HG03108 (cell line): ENCODE results near the gene PTP4A2.
"Not testable (repeated sequence)": the region's sequence is repeated elsewhere in the genome, so short reads cannot be mapped to it uniquely, and the experiment has no call there.

Source experiments
- ATAC-seq: cut with Tn5 transposase; IDR thresholded peaks from one replicate; pipeline ENCODE4 v1.9.1; 2021; ENCODE audit warnings: moderate library complexity; ENCODE audit not compliant: unreplicated experiment

The PTP4A2 gene

DNA sequence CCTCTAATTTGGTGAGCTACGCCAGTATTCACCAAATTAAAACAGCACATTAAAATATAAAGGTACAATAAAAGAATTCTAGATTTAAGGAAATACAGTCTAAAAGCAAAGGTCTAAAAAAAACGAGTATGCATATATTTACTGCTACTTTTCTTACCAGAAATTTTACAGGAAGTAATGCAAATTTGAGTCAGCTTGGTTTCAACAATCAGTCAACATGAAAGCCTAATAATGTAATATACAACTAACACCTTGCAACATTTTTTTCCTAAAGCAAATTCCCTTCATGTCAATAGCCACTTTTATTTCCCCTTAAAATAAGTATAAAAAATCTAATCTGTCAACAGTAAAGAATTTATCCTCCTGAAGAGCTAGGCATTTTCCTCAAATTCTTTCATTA lies 11.9 kb downstream of the PTP4A2 start:
- ATAC-seq, result no peak

DNA sequence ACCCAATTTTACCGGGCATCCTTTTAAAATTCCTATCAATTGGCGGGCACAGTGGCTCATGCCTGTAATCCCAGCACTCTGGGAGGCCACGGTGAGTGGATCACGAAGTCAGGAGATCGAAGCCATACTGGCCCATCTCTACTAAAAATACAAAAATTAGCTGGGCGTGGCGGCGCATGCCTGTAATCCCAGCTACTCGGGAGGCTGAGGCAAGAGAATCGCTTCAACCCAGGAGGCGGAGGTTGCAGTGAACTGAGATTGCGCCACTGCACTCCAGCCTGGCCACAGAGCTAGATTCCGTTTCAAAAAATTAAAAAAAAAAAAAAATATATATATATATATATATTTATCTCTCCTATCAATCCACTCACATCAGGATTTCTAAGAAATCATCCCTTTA lies 12.3 kb downstream of the PTP4A2 start:
- ATAC-seq, result not testable (repeated sequence)

DNA sequence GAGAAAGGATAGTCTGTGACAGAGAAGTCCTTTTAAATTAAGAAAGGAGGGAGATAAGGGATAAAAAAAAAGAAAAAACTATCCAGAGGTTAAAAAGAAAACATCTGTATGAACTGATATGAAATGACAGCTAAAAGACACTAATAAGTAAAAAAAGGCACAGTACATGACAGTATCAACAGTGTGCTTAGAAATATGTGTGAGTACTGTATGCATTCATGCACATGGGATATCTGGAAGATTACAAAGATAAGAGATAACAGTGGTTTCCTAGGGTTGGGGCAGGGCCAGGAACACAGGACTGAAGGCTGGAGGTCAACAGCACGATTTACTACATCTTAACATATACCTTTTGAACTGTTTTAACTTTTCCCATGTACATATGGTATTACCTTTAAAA lies 13.3 kb downstream of the PTP4A2 start:
- ATAC-seq, result no peak

DNA sequence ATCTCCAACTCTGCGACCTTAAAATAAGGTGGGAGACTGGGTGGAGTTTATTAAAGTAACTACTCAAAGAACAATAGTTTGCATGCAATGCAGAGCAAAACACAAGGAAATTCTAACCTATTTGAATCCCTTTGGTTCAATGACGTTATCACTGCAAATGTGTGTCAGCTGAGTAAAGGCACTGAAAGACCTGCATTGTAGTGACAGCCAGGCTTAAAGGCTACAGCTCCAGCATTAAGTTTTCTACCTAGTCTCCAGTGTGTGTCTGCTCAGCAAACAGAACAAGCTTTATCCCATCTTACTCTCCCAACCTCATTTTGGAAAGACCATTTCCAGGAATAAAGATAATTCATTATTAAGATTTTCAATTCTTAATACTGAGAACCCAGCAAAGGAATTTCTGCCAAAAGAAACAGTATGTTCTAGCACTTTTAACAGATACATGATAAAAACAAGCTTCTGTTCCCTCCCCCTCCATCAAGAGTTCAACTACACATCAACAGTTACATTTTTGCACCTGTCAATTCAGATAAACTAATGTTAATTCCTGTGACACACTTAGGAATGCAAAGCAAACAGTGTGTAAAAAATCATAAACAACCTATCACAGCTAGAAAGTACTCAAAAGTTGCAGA lies 14.2 kb downstream of the PTP4A2 start:
- ATAC-seq, result no peak

DNA sequence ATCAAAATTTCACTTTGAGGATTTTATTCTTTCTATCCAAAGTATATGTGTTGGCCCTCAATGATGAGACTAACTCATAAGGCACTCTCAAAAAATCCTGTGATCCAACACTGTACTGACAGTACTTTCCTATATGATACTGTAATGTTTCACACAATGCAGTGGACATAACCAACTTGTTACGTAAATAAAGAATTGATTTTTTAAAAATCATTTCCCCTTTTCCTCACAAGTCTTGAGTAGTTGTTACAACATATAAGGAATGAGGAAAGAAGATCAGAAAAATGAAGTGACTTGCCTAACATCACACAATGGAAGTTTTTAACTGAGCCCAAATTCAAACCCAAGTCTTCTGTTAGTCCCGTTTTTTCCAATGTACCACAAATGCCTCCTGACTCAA lies 17.2 kb downstream of the PTP4A2 start:
- ATAC-seq, result no peak

DNA sequence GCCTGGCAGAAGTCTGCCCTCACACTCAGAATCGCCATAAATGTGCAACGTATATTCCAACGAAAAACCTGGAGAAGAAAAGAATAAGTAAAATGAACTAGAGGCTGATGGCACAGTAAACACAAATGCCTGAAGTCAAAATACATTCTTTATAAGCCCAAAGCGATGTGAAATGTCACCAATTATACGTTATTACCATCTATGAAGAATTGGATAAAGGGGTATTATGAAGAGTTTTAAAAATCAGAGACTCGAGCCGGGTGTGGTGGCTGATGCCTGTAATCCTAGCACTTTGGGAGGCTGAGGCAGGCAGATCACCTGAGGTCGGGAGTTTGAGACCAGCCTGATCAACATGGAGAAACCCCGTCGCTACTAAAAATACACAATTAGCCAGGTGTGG lies 18.6 kb downstream of the PTP4A2 start:
- ATAC-seq, result no peak

DNA sequence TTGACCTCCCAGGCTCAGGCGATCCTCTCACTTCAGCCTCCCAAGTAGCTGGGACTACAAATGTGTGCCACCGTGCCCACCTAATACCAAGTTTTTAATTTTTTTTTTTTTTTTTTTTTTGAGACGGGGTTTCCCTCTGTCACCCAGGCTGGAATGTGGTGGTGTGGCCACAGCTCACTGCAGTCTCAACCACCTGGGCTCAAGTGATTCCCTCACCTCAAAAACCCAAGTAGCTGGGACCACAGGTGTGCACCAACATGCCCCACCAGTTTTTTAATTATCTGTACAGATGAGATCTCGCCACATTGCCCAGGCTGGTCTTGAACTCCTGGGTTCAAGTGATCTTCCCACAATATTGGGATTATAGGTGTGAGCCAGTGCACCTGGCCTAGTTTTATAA lies 22.7 kb downstream of the PTP4A2 start:
- no peak for ATAC-seq

DNA sequence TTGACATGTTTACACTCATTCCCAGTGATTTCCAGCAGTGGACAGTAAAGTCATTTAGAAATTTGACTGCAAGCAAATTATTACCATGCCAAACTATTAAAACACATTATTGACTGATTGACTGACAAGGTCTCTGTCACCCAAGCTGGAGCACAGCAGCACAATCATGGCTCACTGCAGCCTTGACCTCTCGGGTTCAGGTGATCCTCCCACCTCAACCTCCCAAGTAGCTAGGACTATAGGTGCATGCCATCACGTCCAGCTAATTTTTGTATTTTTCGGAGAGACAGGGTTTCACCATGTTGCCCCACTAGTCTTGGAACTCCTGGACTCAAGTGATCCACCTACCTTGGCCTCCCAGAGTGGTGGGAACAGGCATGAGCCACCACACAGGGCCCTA lies 24.2 kb downstream of the PTP4A2 start:
- no peak for ATAC-seq

DNA sequence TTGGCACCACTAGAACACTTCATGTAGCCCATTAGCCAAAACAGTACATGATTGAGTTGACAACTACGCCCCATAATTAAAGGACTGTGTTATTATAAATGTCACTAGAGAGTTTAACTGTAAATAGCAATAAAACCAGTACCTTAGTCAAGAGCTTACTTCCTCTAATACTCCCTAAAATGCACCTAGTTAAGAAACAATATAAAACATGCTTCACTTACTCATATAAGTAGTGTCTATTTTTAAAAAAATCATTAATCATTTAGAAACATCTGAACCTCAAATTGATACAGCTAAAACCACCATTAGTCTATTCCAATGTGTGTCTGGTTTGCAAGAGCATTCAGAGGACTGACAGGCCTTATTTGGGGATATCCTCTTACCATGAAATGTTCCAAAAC lies 25.3 kb downstream of the PTP4A2 start:
- no peak for ATAC-seq

DNA sequence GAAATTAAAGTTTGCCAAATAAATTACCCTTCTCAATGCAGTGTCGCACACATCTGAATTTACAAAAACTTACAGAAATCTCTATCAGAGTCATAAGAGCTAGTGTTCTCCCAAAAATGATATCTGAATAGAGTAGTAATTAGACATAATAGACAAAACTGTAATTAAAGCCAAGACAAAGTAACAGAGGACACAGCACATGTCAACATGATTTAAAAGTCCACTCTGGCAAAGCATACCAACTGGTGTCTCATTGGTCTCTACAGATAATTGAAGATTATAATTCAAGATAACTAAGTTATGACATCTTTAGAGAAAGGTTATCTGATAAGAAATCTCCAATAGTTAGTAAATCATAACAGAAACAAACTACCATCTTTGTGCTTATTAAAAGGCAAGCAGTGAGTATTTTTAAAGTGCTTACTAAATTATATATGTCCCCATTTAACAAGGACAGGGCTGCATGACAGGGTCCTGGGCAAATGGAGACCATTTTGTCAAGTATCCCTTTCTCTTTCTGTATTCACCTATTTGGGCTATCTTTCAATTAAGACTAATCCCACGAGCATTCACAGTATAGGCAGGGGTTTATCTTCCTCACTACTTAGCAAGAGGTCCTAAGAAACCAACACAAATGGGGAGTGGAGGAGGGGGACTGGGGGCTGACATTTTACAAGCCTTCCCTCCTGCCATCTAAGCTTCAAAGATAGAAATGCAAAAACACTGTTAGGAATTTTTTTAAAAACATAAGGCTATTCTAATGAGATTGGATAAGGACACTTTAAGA lies 26.0 kb downstream of the PTP4A2 start:
- ATAC-seq, result no peak

DNA sequence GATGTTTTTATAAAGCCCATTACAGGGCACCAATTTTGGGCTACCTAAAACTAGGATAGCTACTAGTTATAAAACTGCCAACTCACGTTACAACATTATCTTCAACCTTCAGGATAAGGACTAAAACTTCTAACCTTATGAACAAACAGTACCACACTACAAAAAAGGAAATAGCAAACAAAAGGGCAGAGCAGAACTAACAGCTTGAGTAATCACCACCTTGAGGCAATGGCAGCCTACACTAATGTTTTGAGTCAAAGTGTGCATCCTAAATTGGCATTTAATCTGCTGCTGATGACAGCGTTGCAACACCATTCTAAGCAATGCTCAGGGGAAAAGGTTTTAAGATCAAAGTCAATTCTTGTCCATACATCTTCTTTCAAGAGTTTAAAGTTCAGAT lies 27.2 kb downstream of the PTP4A2 start:
- no peak for ATAC-seq

DNA sequence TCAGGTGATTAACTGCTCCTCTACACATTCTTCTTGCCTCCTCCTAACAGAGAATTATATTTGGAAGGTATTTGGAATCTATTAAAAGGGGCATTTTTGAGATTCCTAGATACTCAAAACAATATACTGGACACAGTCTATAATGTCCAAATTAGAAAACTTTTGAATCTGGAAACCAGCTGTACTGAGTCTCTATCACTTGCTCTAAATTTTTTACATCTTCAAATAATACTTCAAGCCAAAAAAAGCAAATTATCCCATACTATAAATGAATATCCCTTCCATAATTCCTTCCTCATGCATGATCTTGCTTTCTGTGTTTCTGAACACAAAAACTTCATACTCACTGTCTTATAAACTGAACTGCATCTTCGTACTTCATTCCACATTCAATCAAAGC lies 28.5 kb downstream of the PTP4A2 start:
- ATAC-seq, result no peak

DNA sequence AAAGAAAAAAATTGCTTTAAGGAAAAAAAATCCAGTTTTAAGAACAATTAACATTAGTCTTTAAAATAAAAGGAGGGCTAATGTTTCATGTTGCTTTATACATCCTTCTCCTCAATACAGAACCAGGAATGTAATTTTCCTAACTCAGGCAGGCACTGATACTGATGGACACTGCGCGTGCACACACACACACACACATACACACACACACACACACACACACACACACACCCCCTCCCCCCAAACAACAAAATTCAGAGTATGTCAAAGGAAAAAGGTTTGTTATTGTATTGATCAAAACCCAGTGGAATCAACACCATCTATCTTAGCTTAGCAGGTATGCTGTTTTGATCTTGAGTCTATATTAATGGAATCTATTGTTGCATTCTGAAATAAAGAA lies 31.6 kb downstream of the PTP4A2 start:
- ATAC-seq, result no peak

DNA sequence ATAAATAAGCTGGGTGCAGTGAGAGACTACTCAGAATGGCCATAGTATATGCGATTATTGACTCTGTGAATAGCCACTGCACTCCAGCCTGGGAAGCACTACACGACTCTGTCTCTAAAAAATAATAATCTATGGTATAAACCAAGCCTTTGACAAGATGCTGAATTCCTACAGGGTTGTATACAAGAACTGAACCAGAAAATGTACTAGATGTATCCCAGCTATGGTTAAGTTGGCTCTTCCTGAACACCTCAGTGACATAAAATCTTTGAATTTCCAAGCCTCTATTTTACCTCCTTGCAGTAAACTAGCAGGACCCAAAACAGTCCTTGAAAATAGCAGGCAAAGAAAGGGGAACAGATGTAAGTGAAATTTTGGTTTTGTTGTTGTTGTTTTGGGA lies 32.5 kb downstream of the PTP4A2 start:
- ATAC-seq, result no peak

DNA sequence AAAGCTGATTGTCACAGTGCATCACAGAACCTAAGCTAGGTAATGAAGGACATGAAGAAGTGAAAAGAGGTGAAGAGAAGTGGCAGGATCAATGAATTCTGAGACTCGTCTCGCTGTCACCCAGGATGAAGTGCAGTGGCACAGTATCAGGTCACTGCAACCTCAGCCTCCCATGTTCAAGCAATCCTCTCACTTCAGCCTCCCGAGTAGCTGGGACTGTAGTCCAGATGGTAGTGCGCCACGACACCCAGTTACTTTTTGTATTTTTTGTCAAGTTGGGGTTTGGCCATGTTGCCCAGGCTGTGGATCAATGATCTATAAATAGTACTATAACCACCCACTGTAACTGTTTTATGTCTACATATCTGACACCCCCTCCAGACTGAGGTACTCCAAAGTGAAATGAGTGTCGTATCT lies 33.1 kb downstream of the PTP4A2 start:
- no peak for ATAC-seq

DNA sequence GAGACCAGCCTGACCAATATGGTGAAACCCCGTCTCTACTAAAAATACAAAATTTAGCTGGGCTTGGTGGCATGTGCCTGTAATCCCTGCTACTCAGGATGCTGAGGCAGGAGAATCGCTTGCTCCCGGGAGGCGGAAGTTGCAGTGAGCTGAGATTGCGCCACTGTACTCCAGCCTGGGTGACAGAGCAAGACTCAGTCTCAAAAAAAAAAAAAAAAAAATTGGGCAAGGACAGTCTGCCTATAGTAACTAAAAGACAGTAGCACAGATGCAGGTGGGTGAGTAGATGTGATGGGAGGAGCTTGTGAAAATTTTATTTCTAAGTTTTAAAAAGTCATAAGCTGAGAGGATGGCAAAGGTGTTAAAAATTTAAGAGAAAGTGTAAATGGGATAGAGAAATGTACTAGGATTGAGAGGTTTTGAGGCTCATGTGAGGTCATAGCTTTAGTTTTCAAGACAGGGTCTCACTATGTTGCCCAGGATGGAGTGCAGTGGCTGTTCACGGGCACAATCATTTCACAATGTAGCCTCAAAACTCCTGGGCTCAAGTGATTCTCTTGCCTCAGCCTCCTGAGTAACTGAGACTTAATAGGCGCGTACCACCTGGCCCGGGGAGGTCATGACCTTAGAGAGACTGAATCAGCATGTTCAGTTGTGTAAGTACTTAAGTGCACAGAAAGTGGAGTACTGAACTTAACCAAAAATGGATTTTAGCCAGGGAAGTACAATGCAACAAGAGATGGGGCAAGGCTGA lies 33.7 kb downstream of the PTP4A2 start:
- ATAC-seq, result no peak

DNA sequence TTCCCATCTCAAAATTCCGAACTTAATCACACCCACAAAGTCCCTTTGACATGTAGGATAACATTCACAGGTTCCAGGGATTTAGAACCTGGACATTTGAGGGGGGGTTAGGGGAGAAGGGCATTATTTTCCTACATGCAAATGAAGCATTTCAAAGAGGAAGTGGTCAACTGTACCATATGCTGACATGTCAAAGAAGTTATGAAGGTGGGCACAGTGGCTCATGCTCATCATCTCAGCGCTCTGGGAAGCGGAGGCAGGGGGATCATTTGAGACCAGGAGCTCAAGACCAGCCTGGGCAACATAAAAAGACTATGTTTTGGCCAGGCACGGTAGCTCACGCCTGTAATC lies 35.7 kb downstream of the PTP4A2 start:
- no peak for ATAC-seq

DNA sequence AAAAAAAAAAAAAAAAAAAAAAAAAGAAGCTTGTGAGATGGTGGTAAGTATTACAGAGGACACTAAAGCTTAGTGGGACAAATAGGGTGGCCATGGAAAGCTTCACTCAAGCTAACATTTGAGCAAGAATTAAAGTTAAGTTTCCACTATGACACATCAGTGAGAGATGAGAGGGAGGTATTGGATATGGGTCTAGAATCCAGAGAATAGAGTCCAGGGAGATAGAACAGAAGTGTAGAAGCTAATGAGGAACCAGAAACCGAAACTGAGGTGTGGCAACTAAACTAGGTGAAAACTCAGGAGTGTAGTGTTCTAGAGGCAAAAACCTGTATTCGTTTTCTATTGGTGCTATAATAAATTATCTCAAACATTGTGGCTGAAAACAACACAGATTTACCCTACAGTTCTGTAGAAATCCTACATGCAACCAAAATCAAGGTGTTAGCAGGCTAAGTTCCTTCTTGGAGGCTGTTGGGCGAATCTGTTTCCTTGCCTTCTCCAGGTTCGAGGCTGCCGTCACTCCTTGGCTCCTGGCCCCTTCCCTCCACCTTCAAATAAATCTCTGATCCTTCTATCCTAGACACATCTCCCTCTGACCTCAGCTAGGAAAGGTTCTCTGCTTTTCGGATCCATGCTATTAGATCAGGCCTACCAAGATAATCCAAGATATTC lies 36.2 kb downstream of the PTP4A2 start:
- ATAC-seq, result no peak

DNA sequence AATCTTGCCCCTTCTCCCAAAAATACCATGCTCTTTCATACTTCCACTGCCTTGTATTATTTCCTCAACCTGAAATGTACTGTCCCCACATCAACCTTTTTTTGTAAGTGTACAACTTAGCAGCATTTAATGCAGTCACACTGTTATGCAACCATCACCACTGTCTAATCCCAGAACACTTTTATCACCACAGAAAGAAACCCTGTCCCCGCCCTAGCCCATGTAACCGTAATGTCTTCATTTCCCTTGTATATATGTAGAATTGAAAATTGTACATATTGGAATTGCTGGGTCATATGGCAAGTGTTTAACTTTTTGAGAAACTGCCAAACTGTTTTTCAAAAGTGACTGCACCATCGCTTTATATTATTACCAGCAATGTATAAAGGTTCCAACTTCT lies 37.4 kb downstream of the PTP4A2 start:
- ATAC-seq, result no peak

DNA sequence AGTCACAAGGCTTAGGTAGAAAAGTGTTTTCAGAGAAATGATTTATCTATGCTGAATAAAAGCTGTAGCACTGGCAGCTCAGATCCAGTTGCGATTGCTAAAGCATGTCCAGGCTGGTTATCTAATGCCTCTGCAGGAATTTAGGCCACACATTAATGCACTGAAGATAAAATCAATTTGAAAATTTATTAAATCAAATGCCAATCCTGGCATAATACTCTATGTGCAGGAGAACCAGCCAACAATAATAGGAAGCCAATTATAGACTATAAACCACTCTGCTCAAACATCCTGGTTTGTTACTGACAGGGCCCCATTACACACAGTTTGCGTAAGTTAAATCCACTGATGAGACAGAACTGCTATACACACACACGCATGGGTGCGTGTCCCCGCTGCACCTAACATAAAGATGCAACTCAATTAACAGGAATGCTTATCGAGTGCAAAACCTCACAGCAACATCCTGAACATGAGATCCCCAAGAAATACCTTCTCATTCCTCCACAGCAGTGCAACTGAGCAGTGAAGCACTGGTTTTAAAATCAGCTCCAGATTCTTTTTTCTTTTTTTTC lies 40.6 kb downstream of the PTP4A2 start:
- ATAC-seq, result no peak

DNA sequence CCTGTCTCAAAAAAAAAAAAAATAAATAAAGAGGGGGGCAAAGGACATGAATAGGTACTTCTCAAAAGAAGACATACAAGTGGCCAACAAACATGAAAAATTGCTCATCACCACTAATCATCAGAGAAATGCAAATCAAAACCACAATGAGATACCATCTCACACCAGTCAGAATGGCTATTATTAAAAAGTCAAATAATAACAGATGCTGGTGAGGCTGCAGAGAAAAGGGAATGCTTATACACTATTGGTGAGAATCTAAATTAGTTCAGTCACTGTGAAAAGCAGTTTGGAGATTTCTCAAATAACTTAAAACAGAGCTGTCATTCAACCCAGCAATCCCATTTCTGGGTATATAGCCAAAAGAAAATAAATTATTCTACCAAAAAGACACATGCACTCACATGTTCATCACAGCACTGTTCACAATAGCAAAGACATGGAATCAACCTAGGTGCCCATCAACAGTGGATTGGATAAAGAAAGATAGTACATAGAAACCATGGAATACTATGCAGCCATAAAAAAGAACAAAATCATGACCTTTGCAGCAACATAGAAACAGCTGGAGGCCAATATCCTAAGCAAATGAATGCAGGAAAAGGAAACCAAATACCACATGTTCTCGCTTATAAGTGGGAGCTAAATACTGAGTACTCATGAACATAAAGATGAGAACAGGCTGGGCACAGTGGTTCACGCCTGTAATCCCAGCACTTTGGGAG lies 42.5 kb downstream of the PTP4A2 start:
- ATAC-seq, result not testable (repeated sequence)
